Thyroid gland (tissue), 4 donors: ENCODE measurements around the gene ITCH.
"Not testable (repeated sequence)": the region's sequence is repeated elsewhere in the genome, so short reads cannot be mapped to it uniquely, and the experiment has no call there.

Source experiments
- CTCF ChIP-seq, 6 experiments: fragments of 200-600 bp in 3 of 6; fragments of 450-650 bp in 3 of 6; sonication (generic) in 3 of 6; IDR thresholded peaks; one replicate each; pipeline ENCODE4 v1.5.1; 2016 to 2019; ENCODE audit warnings: antibody characterized with exemption in 6 of 6, mild to moderate bottlenecking in 2 of 6, inconsistent platforms in 1 of 6, moderate library complexity in 1 of 6
- POLR2A ChIP-seq, 2 donors: fragments of 450-650 bp; IDR thresholded peaks; one replicate each; pipeline ENCODE4 v1.6.1; 2017; ENCODE audit warnings: antibody characterized with exemption in 2 of 2, mild to moderate bottlenecking in 2 of 2, moderate library complexity in 1 of 2

- TF ChIP-seq POLR2A, CTCF (IDR thresholded peaks at IDR 0.05): not testable (repeated sequence)
Measured at GRCh38 chr20:34414525-34414924, 51.5 kb downstream of the ITCH start.
